H9 (cell line): ENCODE measurements around the gene WIF1. TPM values are rescaled to one million over a fixed set of nuclear protein-coding genes. Genes with fewer than 3 reads are reported as not detected.

Experiments used
- DNase-seq: peaks from one replicate; pipeline ENCODE4 v3.0.0-alpha.2; 2017
- H2AFZ ChIP-seq: one replicate; pipeline ENCODE4 v1.6.1; 2013; ENCODE audit warnings: mild to moderate bottlenecking, low read length, control low read depth, moderate library complexity
- H2AK5ac ChIP-seq: 2 replicates; pipeline ENCODE4 v1.6.1; 2013; ENCODE audit warnings: low read length, control low read depth, mixed read lengths; ENCODE audit not compliant: insufficient read length
- H2BK120ac ChIP-seq: one replicate; pipeline ENCODE4 v1.6.1; 2013; ENCODE audit warnings: low read depth, mild to moderate bottlenecking, low read length, control low read depth, inconsistent platforms; ENCODE audit not compliant: poor library complexity, severe bottlenecking
- H2BK12ac ChIP-seq: 2 replicates; pipeline ENCODE4 v1.6.1; 2013; ENCODE audit warnings: low read length, control low read depth, mixed read lengths, low read depth; ENCODE audit not compliant: insufficient read length
- H2BK15ac ChIP-seq: 2 replicates; pipeline ENCODE4 v1.6.1; 2013; ENCODE audit warnings: low read depth, low read length, control low read depth
- H2BK20ac ChIP-seq: one replicate; pipeline ENCODE4 v1.6.1; 2013; ENCODE audit warnings: low read depth, mild to moderate bottlenecking, low read length, control low read depth, inconsistent platforms; ENCODE audit not compliant: poor library complexity, severe bottlenecking
- H2BK5ac ChIP-seq: 2 replicates; pipeline ENCODE4 v1.6.1; 2013; ENCODE audit warnings: low read length, control low read depth, mixed read lengths; ENCODE audit not compliant: insufficient read length
- H3K14ac ChIP-seq: 2 replicates; pipeline ENCODE4 v1.6.1; 2013; ENCODE audit warnings: low read length, control low read depth; ENCODE audit not compliant: insufficient read depth
- H3K18ac ChIP-seq: 2 replicates; pipeline ENCODE4 v1.6.1; 2013; ENCODE audit warnings: low read depth, mild to moderate bottlenecking, mixed read lengths, low read length, control low read depth; ENCODE audit not compliant: insufficient read length
- H3K23ac ChIP-seq: 2 replicates; pipeline ENCODE4 v1.6.1; 2013; ENCODE audit warnings: low read length, control low read depth, mixed read lengths, low read depth; ENCODE audit not compliant: insufficient read length
- H3K23me2 ChIP-seq: 2 replicates; pipeline ENCODE4 v1.6.1; 2013; ENCODE audit warnings: low read depth, mild to moderate bottlenecking, mixed read lengths, low read length, control low read depth; ENCODE audit not compliant: insufficient read length, poor library complexity, severe bottlenecking
- H3K27ac ChIP-seq: 2 replicates; pipeline ENCODE4 v1.5.1; 2013; ENCODE audit warnings: low read length, control low read depth, mixed read lengths, low read depth; ENCODE audit not compliant: insufficient read length
- H3K27me3 ChIP-seq: 2 replicates; pipeline ENCODE4 v1.6.1; 2013; ENCODE audit warnings: low read length, control low read depth, inconsistent platforms; ENCODE audit not compliant: insufficient read depth
- H3K4ac ChIP-seq: 2 replicates; pipeline ENCODE4 v1.6.1; 2013; ENCODE audit warnings: low read depth, mild to moderate bottlenecking, control low read depth, inconsistent platforms, low read length, moderate library complexity
- H3K4me1 ChIP-seq: 2 replicates; pipeline ENCODE4 v1.6.1; 2013; ENCODE audit warnings: low read length, control low read depth, inconsistent platforms; ENCODE audit not compliant: insufficient read depth
- H3K4me2 ChIP-seq: 2 replicates; pipeline ENCODE4 v1.6.1; 2013; ENCODE audit warnings: low read length, control low read depth, mixed read lengths; ENCODE audit not compliant: insufficient read length, insufficient read depth
- H3K56ac ChIP-seq: 2 replicates; pipeline ENCODE4 v1.6.1; 2013; ENCODE audit warnings: low read depth, mild to moderate bottlenecking, mixed read lengths, low read length, control low read depth; ENCODE audit not compliant: insufficient read length
- H3K79me1 ChIP-seq: 2 replicates; pipeline ENCODE4 v1.6.1; 2013; ENCODE audit warnings: low read depth, mild to moderate bottlenecking, moderate library complexity, low read length, control low read depth, inconsistent platforms; ENCODE audit not compliant: insufficient read depth, poor library complexity, severe bottlenecking
- H3K79me2 ChIP-seq: 2 replicates; pipeline ENCODE4 v1.6.1; 2013; ENCODE audit warnings: low read length, control low read depth, inconsistent platforms; ENCODE audit not compliant: insufficient read depth
- H3K9ac ChIP-seq: 2 replicates; pipeline ENCODE4 v1.6.1; 2013; ENCODE audit warnings: low read length, control low read depth, mixed read lengths; ENCODE audit not compliant: insufficient read length; ENCODE audit errors: extremely low read depth
- H3K9me3 ChIP-seq: one replicate; pipeline ENCODE4 v1.6.1; 2013; ENCODE audit warnings: low read depth, low read length, inconsistent platforms; ENCODE audit not compliant: control insufficient read depth
- H3T11ph ChIP-seq: one replicate; pipeline ENCODE4 v1.6.1; 2013; ENCODE audit warnings: mild to moderate bottlenecking, low read length, control low read depth, inconsistent platforms
- H4K20me1 ChIP-seq: one replicate; pipeline ENCODE4 v1.6.1; 2013; ENCODE audit not compliant: control insufficient read depth, insufficient read length, insufficient read depth
- H4K5ac ChIP-seq: 2 replicates; pipeline ENCODE4 v1.6.1; 2013; ENCODE audit warnings: low read depth, mild to moderate bottlenecking, mixed read lengths, low read length, control low read depth; ENCODE audit not compliant: insufficient read length
- H4K8ac ChIP-seq: replicated peaks from 2 replicates; pipeline ENCODE4 v1.6.1; 2013; ENCODE audit warnings: low read length, control low read depth, mixed read lengths, low read depth; ENCODE audit not compliant: insufficient read length
- H4K91ac ChIP-seq: 2 replicates; pipeline ENCODE4 v1.6.1; 2013; ENCODE audit warnings: low read depth, mild to moderate bottlenecking, moderate library complexity, mixed read lengths, low read length, control low read depth; ENCODE audit not compliant: insufficient read length
- H3K27ac Mint-ChIP-seq, 3 experiments: 2 replicates in 2 of 3; 3 replicates in 1 of 3; pipeline ENCODE4 v1.8.0; 2020 to 2021; ENCODE audit warnings: mixed read lengths in 3 of 3, mild to moderate bottlenecking in 1 of 3, moderate library complexity in 1 of 3
- H3K27me3 Mint-ChIP-seq: 2 replicates; pipeline ENCODE4 v1.8.0; 2021; ENCODE audit warnings: low read depth, mild to moderate bottlenecking, moderate library complexity, mixed read lengths
- H3K36me3 Mint-ChIP-seq, 3 experiments: 2 replicates in 2 of 3; 3 replicates in 1 of 3; pipeline ENCODE4 v1.8.0; 2020 to 2021; ENCODE audit warnings: low read depth in 3 of 3, mixed read lengths in 3 of 3; ENCODE audit not compliant: insufficient read depth in 1 of 3
- H3K4me1 Mint-ChIP-seq, 2 experiments: 2 replicates each; pipeline ENCODE4 v1.8.0; 2020; ENCODE audit warnings: mixed read lengths in 2 of 2
- H3K4me3 Mint-ChIP-seq, 2 experiments: 2 replicates in 1 of 2; 3 replicates in 1 of 2; pipeline ENCODE4 v1.8.0; 2020 to 2021; ENCODE audit warnings: mild to moderate bottlenecking in 2 of 2, mixed read lengths in 2 of 2, moderate library complexity in 1 of 2
- H3K9me3 Mint-ChIP-seq, 2 experiments: 2 replicates in 1 of 2; 3 replicates in 1 of 2; pipeline ENCODE4 v1.8.0; 2020; ENCODE audit warnings: mild to moderate bottlenecking in 2 of 2, mixed read lengths in 2 of 2, moderate library complexity in 1 of 2
- WGBS: extraction: QIAGEN DNeasy Blood & Tissue Kit; methylation state at CpG from one replicate; pipeline ENCODE4 v1.1.7; 2013; ENCODE audit warnings: missing lambda C conversion rate, low lambda C conversion rate, mixed read lengths; ENCODE audit not compliant: insufficient read length; ENCODE audit errors: extremely low coverage; 5-methylcytosine and 5-hydroxymethylcytosine counted together
- total RNA-seq: library from RNA; stranded (reverse); gene quantifications from 2 replicates; pipeline ENCODE4 v1.2.1, GENCODE V29; 2021
- TF ChIP-seq, protein P1 (sequence below): fragments of 200-600 bp; sonication (generic); conservative IDR thresholded peaks from 3 replicates; pipeline ENCODE4 v1.8.0; 2021; ENCODE audit warnings: antibody characterized with exemption, mild to moderate bottlenecking

WIF1 gene
- total RNA-seq, 1 experiment from 2014 or later = 0.98 TPM

DNA sequence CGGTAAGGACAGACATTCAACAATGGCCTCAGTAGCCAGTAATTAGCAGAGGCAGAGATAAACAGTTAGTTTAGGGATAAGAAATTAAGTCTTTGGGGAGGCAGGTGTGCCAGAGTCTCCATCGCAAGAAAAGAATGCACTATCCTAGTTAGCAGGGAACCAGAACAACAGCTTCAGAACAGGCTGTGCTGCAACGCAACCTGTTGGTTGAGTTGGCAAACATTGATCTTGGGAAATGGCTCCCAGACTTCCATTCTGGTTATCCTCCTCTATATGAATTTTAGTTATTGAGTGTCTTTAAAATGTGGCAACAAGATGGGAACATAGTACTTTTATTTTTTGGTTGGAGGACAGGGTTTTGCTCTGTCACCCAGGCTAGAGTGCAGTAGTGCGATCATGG is 36.0 kb upstream of the WIF1 start:
- H4K91ac ChIP-seq = no peak overlapping the region
- H2AK5ac ChIP-seq = no peak overlapping the region
- H3K79me2 ChIP-seq = no peaks in the 10 kb centered on the region
- TF ChIP-seq, protein P1, sequence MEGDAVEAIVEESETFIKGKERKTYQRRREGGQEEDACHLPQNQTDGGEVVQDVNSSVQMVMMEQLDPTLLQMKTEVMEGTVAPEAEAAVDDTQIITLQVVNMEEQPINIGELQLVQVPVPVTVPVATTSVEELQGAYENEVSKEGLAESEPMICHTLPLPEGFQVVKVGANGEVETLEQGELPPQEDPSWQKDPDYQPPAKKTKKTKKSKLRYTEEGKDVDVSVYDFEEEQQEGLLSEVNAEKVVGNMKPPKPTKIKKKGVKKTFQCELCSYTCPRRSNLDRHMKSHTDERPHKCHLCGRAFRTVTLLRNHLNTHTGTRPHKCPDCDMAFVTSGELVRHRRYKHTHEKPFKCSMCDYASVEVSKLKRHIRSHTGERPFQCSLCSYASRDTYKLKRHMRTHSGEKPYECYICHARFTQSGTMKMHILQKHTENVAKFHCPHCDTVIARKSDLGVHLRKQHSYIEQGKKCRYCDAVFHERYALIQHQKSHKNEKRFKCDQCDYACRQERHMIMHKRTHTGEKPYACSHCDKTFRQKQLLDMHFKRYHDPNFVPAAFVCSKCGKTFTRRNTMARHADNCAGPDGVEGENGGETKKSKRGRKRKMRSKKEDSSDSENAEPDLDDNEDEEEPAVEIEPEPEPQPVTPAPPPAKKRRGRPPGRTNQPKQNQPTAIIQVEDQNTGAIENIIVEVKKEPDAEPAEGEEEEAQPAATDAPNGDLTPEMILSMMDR = no peak
- no peak overlapping the region for H3K27ac Mint-ChIP-seq
- no peak overlapping the region for H2BK5ac ChIP-seq
- no peaks in the 10 kb centered on the region for H3K23me2 ChIP-seq
- H3K4me3 Mint-ChIP-seq = no peak overlapping the region
- no peaks in the 10 kb centered on the region for H3K9me3 Mint-ChIP-seq
- no peak overlapping the region for H4K5ac ChIP-seq
- H2BK12ac ChIP-seq = no peak overlapping the region
- no peak for DNase-seq
- no peaks in the 10 kb centered on the region for H3K36me3 Mint-ChIP-seq
- H4K20me1 ChIP-seq = no peaks in the 10 kb centered on the region
- H3K9me3 ChIP-seq = no peaks in the 10 kb centered on the region
- H3T11ph ChIP-seq = no peak overlapping the region
- H3K4ac ChIP-seq = no peak overlapping the region
- no peaks in the 10 kb centered on the region for H3K79me1 ChIP-seq
- no peak overlapping the region for H3K4me2 ChIP-seq
- H2BK120ac ChIP-seq = no peak overlapping the region
- WGBS = no CpG with 5 or more reads among the region's 4 CpGs
- no peak overlapping the region for H3K14ac ChIP-seq
- H3K27me3 Mint-ChIP-seq = peaks cover 27% of the 10 kb centered on the region
- no peak overlapping the region for H3K56ac ChIP-seq
- no peaks in the 10 kb centered on the region; the same call in 1 of the 2 replicates for H3K4me1 ChIP-seq
- H3K4me1 Mint-ChIP-seq = peaks cover 3 to 6% of the 10 kb centered on the region in 2 experiments; a peak in 3 of 4 replicates
- no peak overlapping the region for H4K8ac ChIP-seq
- H3K9ac ChIP-seq = no peak overlapping the region
- no peaks in the 10 kb centered on the region for H3K27me3 ChIP-seq
- no peak overlapping the region for H3K27ac ChIP-seq
- no peak overlapping the region for H2AFZ ChIP-seq
- H3K18ac ChIP-seq = no peak overlapping the region
- H2BK20ac ChIP-seq = no peak overlapping the region
- H2BK15ac ChIP-seq = no peak overlapping the region
- no peak overlapping the region for H3K23ac ChIP-seq
